Measurements from ENCODE around the gene ZBTB37.
"Not testable (repeated sequence)": the region's sequence is repeated elsewhere in the genome, so short reads cannot be mapped to it uniquely, and the experiment has no call there.

ZBTB37 gene

DNA sequence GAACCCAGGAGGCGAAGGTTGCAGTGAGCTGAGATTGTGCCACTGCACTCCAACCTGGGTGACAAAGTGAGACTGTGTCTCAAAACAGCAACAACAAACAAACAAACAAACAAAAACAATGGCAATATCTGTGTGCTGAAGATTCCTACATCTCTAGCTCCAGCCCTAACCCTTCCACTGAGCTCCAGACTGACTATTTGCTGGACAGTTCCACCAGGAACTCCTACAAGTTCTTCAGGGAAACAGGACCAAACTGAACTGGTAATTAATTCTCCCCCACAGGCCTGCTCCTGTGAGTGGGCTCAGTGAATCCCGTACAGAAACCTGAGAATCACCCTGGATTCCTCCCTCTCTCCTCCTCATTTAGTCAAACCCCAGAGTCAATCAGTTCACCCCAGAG, 47.4 kb downstream of the ZBTB37 start:
- DNase-seq: no peak

DNA sequence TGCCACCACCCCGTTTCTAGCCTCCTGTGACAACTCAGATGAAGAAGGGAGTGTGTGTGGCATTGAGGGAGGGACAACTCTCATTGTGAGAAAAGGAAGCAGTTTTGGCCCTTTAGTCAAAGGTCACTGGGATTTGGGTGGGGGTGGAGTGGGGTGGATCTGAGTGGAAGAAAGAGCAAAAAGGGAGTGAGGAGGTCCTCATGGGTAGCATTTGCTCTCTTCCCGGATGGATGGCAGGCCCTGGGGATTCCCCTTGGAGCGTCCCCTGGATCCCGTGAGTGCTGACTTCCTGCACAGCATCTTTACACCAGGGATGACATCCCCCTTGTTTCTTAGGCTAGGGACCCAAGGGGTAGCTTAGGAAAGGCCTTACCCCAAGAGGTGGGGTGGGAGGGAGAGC, 48.5 kb downstream of the ZBTB37 start:
- DNase-seq: no peak

DNA sequence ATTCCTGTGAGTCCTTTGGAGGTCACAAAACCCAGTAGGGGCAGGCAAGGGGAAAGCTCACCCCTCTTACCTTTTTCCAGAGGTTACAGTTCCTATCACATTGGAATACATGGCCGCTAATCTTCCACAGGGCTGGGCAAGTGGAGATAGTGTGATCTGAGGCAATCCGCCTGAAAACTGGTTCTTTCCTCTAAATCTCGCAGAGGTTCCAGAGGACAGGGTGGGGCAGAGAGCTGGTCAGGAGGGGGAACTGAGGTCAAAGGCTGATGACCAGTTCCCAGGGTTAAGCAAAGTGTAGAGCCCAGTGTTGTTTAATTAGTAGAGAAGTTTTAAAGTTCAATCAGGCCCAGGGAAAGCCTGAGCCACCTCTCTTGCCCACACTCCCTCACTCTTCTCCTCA, 49.0 kb downstream of the ZBTB37 start, which contains the start of gene SERPINC1:
TSS of gene SERPINC1 (minus strand) at position 179 of the 400 bp plus-strand sequence. CDS start at position 111, 68 bp downstream.
- no peak for DNase-seq

DNA sequence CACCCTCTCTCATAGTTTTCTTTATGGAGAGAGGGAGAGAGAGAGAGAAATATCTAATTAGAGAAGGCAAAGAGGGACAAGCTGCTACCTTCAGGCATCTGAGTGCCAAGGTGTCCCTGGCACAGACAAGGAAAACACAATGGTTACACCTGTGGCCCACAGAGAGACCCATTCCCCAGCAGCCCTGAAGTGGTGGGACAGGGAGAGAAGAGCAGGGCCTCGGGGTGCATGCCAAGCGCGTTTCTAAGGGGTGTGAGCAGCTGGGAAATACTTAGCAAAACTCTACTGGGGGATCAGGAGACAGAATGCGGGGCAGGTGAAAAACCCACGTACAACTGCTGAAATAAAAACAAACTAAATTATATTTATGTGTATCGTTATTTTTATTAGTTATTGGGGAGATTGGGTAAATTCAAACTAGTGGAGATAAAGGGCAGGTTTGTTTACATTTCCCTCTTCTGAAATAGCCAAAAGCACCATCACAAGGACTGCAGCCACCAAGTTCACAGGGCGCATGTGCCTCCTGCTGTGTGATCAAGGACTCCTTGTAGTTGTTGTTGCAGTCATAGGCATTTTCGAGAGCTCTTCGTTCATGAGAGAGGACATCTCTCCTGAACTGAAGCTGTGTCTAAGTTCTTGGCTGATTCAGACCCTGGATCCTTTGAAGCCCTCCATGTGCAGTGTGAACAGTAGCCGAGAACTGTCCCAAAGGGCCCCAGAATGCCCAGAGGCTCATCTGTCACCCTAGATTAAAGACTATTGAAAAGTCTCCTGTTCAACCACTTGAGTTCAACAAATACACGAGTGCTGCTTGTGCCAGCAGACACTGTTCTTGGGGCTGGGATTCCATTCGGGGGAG, 49.7 kb downstream of the ZBTB37 start:
- DNase-seq: no peak

DNA sequence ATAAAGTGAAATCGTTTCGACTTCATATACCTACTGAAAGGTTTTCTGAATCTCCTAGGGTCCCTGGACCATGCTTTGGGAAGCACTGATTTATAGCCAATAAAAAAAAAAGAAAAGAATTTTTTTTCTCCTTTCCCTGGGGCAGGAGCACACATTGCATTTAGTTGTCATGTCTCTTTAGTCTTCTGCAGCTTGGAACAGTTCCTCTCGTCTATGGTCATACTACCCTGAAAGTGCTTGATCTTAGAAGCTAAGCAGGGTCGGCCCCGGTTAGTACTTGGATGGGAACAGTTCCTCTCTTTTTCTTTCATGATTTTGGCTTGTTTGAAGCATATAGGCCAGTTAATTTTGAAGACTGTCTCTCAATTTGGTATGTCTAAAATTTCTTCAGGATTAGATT, 52.7 kb downstream of the ZBTB37 start:
- no peak for DNase-seq

DNA sequence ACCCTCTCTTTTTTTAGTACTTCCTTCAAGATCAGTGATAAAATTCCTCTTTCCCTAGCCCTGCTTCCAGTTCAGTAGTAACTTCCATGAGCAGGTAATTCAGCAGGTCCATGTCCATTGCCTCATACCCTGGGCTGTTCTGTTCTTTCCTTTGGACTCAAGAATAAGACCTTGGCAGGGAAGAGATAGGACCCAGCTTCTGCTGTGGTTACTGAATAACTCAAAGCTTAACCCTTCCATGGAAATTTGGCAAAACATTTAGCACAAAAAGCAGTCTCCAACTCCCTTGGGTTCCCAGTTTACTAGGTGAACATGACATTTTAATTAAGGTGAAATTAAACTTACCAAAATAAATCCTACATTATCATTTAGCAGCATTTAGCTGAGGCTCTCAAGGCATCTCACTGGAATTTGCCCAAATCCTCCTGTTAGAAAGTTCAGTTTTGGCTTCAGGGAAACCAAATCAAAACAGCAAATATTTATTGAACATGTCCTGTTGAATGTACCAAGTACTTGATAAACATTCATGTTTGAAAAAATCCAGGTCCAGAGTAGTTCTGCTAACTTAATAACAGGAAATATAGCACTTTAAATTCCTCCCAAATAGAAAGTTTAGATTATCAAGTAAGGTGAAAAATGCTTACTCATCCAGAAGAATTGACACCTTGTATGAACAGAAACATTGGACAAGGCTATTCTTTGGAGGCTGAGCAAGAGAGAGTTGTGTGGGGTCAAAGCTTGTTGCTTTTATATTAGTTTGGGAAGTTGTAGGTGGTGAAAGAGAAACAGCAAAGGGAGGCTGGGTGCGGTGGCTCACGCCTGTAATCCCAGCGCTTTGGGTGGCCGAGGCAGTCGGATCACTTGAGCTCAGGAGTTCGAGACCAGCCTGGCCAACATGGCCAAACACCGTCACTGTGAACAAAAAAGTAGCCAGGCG, 57.4 kb downstream of the ZBTB37 start:
- no peak for DNase-seq

DNA sequence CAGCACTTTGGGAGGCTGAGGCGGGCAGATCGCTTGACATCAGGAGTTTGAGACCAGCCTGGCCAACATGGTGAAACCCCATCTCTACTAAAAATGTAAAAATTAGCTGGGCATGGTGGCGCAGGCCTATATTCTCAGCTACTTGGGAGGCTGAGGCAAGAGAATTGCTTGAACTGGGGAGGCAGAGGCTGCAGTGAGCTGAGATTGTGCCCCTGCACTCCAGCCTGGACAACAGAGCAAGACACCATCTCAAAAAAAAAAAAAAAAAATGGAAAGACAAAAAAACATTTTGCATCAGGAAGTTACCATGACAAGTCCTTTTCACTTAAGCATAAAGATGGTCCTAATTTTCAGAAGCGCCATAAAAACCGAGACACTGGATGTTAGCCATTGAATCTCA, 62.4 kb downstream of the ZBTB37 start:
- DNase-seq: not testable (repeated sequence)

DNA sequence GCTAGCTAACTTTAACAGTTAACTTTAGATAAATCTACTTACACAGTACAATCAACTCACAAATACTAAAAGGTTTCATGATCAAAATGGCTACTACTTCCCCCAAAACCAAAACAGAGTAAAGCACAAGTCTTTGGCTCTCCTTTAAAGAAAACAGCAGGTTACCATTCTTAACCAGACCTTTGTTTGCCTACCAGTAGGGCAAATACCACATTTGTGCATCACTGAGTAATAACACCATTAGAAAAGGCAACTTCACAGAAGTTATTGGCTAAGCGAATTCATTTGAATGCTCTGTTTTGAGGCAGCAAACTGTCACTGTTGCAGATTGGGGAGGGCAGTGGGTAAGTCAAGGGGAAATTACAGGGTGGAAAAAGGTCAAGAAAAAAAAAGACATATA, 66.3 kb downstream of the ZBTB37 start:
- no peak for DNase-seq

DNA sequence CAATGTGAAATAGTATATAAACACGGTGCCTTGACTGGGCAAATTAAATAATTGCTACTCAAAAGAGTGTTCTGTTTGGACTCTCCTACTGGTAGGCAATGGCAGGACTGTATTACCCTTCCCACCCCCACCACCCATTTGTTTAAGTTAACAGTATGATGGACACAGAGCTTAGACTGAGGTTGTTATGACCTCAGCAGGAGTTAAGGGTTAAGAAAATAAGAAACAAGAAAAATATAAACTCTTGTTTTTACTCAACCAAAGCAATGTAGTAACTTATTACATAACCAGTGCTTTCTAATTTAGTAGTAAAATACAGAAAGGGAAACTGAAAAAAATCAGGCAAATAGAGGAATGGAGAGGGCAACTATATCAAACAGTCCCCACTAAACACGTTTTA, 68.9 kb downstream of the ZBTB37 start:
- no peak for DNase-seq

DNA sequence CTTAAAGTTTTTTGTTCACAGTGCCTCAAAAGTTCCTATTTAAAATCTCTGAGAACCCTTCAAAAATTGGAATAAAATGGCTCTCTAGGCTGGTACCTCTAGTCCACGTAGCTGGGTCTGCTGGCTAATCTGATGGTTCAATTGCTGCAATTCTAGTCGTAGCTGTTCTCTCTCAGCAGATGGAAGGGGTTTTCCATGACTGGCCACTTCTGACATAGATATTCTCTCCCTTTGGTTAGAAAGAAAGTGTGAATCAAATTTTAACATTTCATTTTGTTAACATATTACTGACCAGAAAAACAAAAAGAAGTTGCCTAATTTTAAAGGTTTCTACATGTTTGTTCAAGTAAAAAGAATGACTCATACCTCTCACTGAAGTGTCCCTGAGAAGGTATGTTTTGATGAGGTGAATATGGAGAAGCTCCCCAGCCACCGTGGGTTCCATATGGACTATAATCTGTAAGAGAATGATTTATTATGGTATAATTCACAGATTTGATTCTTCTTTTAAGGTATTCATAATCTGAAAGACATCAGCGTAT, 78.3 kb downstream of the ZBTB37 start:
- DNase-seq: no peak

DNA sequence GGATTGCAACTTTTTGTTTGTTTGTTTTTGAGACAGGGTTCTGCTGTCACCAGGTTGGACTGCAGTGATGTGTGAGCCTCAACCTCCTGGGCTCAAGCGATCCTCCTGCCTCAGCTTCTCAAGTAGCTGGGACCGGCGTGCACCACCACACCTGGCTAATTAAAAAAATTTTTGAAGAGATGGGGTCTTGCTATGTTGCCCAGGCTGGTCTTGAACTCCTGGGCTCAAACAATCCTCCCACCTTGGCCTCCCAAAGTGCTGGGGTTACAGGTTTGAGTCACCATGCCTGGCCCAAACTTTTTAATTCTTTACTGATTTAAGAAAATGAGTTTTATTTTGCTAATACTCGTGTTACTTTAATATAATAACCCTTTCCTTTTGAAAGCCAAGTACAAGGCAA, 80.4 kb downstream of the ZBTB37 start:
- DNase-seq: no peak

Measured in NCI-H748 treated with DMSO at 0.1 percent for 48 hours (cell line).